SK-N-SH treated with all-trans-retinoic acid at 6 μM for 48 hours (cell line): ENCODE measurements around the gene MIR17HG.

Source experiments
- TCF4 ChIP-seq: fragments of 250-450 bp; sonication (Bioruptor Pico); IDR thresholded peaks from 2 replicates; pipeline ENCODE4 v1.8.0; 2021; ENCODE audit warnings: mild to moderate bottlenecking, moderate library complexity, borderline replicate concordance
- TOX ChIP-seq: fragments of 250-450 bp; sonication (Bioruptor Pico); IDR thresholded peaks from 2 replicates; pipeline ENCODE4 v1.8.0; 2021; ENCODE audit warnings: mild to moderate bottlenecking, moderate library complexity, borderline replicate concordance

- TF ChIP-seq TCF4 (no peak), TOX (CRISPR knock-in tag) (no peak)
Observed at GRCh38 chr13:91359631-91360030, 12.1 kb downstream of the MIR17HG start.
